RWPE1 (cell line): ENCODE results near the gene GNAQ.

Experiments used
- CTCF ChIA-PET: fragments of 350-600 bp; sonication (Branson Sonifier 250); formaldehyde crosslinking; extraction: SDS; loops from one replicate; lab custom pipeline; 2021; lab: Yijun Ruan, JAX
- POLR2A ChIA-PET: fragments of 400-600 bp; formaldehyde crosslinking; extraction: SDS; loops from one replicate; lab custom pipeline; 2020; ENCODE audit warnings: antibody characterized with exemption; ENCODE audit not compliant: low non-redundant PET; lab: Yijun Ruan, JAX
- DNase-seq: peaks from one replicate; pipeline ENCODE4 v3.0.0; 2012; ENCODE audit warnings: low spot score
- H3K27ac ChIP-seq: fragments of 450-650 bp; 2 replicates; pipeline ENCODE4 v1.5.1; 2017
- CTCF ChIP-seq: fragments of 450-650 bp; conservative IDR thresholded peaks from 2 replicates; pipeline ENCODE4 v1.5.1; 2017; ENCODE audit warnings: low read depth, mild to moderate bottlenecking

Gene GNAQ

GRCh38 chr9:77949751-77950436 lies 81.7 kb downstream of the GNAQ start:
- H3K27ac ChIP-seq = no peak overlapping the region
- POLR2A ChIA-PET = no interaction called here
- CTCF ChIA-PET = interaction anchor here (0.7 to 0.8 kb wide), 2 partner anchors 12 to 717 kb away, joined by 3 read pairs; no protein-coding TSS in a partner anchor
- TF ChIP-seq CTCF = no peak
- DNase-seq = no peak

GRCh38 chr9:77947651-77948050 lies 84.0 kb downstream of the GNAQ start:
- DNase-seq = no peak
- CTCF ChIA-PET = interaction anchor here (0.7 kb wide), 1 partner anchor 16 kb away, joined by 5 read pairs; no protein-coding TSS in a partner anchor
- no peak for TF ChIP-seq CTCF
- no peak overlapping the region for H3K27ac ChIP-seq
- POLR2A ChIA-PET = no interaction called here

GRCh38 chr9:77946969-77947620 lies 84.5 kb downstream of the GNAQ start:
- DNase-seq = no peak

GRCh38 chr9:77946296-77946695 lies 85.3 kb downstream of the GNAQ start:
- ChIA-PET CTCF (no interaction called here), POLR2A (interaction anchor here (0.6 kb wide), 1 partner anchor 124 kb away, joined by 3 read pairs; no protein-coding TSS in a partner anchor)
- H3K27ac ChIP-seq = no peak overlapping the region
- no peak for TF ChIP-seq CTCF
- no peak for DNase-seq

More at GRCh38 chr9:77946969-77947620, 84.5 kb downstream of the GNAQ start:
- TF ChIP-seq CTCF = no peak
- ChIA-PET CTCF (interaction anchor here (0.7 kb wide), 1 partner anchor 15 kb away, joined by 5 read pairs; no protein-coding TSS in a partner anchor), POLR2A (no interaction called here)
- no peak overlapping the region for H3K27ac ChIP-seq

- CTCF ChIA-PET = no interaction called here
- POLR2A ChIA-PET = no interaction called here
- DNase-seq = no peak
- H3K27ac ChIP-seq = no peak overlapping the region
- TF ChIP-seq CTCF = no peak
Observed at GRCh38 chr9:77945798-77946197, 85.8 kb downstream of the GNAQ start.

GRCh38 chr9:77944556-77945243 lies 86.9 kb downstream of the GNAQ start:
- no peak overlapping the region for H3K27ac ChIP-seq
- no peak for DNase-seq
- ChIA-PET POLR2A (no interaction called here), CTCF (interaction anchor here (0.6 to 0.7 kb wide), 2 partner anchors 16 to 769 kb away, joined by 3 to 4 read pairs; no protein-coding TSS in a partner anchor)
- TF ChIP-seq CTCF = no peak
